NCI-H146 treated with DMSO at 0.1 percent for 48 hours (cell line): ENCODE measurements around the gene THSD4.

Source experiments
- DNase-seq: peaks from one replicate; lab custom pipeline; 2025; ENCODE audit not compliant: unreplicated experiment; lab: John Stamatoyannopoulos, UW

The THSD4 gene

DNA sequence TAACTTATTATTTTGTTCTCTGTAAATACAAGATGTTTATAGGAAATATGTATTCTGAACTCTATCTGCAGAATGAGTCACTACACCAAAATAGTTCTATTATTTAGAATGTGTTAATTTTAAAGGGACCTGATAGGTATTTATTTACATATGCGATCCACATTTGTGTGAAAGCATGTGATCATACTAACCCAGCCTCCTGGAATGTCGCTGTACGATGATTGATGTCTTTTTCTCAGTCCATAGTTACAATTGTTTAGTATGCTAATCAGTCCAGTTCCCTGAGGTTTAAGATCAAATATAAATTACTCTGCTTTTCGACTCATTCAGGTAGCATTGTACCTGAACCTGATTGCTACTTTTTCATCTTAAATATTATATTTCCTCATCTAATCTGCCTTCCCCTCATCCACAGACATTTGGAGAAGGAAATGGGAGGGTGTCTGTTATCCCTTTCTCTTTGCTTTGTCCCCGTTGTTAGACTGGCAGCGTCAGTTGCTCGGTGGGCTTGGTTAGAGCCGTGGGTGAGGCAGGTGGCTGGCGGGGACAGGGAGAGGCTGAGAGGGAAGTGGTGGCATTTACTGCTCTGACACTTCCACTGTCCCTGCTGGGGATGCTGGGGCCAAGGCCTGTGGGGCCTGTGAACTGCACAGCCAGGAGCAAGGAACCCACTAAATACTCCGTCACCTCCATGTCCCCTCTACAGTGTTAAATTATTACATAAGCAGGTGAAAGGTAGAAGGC is 667.3 kb downstream of the THSD4 start:
- DNase-seq: no peak

DNA sequence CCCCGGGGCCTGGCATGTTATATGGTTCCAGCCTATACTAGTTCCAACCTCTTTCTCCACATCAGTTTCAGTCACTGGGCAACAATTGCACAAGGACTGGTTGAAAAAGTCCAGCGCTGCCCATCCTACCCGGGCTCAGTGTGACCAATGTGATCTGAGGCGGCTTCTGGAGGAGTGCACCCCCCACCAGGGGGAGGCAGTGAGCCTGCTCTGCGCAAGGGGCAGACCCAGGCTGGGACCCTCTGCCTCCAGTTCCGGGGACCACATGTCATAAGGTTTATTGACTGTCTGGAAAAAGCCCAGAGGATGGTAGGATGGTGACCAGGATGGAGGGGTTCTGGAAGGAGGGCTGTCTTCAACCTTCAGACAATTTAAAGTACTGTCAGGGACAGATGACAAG is 669.4 kb downstream of the THSD4 start:
- no peak for DNase-seq

DNA sequence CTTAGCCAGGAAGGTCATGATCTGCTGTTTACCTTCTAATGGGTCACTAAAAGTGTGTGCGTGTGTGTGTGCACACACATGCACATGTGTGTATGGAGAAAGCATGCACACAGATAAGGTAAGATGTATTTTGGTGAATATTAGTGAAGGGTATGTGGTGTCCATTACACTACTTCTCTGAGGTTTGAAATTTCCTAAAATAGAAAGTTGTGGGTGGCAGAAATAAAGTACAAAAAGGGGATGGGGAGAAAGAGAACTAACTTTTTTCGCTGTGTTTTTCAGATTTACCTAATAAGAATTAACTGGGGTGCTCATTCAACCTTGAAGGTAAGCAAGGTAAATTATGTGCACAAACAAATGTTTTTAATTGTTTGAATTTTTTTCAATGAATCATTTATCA is 670.7 kb downstream of the THSD4 start:
- no peak for DNase-seq

DNA sequence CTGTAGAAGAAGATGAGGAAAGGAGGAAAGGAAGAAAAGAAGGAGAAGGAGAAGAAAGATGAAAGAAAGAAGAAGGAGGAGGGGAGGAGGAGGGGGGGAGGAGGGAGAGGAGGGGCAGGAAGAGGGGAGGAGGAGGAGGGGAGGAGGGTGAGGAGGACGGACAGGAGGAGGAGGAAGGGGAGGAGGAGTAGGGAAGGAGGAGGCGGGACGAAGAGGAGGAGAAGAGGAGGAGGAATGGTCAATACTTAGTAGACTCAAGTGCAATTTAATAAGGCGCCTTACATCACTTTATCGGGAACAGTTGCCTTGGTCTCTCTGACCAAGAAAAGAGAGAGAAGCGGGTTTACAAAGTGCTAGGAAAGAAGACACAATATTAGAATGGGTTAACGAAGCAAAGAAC is 671.4 kb downstream of the THSD4 start:
- DNase-seq: no peak

DNA sequence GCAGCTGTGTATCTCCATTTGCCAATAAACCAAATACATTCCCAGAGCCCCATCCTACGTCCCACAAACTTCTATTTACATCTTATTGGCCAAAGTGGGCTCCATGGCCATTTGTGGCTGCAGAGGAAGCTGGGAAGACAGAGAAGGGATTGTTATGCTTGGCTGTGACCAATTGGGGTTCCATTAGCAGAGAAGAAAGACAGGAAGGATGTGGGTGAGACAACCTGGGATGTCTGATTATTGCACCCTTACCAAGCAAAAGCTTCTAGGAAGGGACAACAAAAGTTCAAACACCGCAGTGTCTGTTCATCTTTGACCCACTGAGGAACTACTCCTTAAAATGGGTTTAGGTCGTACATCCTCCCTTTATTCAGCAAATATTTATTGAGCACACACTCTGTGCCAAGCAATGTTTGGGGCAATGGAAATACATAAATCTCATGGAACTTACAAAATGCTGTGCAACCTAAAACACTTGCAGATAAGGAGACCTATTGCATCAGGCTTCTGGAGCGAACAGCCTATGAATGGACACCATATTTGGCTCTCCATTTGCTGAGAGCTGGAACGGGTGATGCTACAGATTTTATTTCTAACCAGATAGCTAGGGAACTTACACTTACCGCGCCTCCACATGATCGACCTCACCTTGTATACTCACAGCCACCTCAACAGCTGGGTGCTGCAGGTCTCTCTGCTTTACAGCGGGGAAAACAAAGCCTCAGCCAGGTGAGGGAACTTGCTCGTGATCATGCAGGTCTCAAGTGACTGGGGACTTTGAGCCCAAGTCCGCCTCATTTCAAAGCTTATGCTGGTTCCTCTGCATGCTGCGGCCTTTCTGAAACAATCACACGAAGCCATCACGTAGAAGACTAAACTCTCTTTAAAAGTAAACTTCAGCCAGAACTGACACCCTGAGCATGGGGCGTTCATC is 673.6 kb downstream of the THSD4 start:
- no peak for DNase-seq

DNA sequence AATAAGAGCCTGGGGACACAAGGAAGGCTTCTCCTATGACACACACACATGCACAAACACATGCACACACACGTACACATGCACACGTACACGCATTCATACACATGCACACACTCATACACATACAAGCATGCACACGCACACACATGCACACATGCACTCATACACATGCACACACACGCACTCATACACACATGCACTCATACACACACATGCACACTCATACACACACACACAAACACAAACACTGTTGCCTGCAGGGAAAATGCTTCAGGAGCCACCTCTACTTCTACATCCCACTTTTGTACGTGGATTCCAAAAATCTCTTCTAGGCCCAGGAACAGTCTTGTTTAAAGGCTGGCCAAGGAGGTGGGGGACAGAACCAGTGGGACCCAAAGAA is 674.3 kb downstream of the THSD4 start:
- no peak for DNase-seq

DNA sequence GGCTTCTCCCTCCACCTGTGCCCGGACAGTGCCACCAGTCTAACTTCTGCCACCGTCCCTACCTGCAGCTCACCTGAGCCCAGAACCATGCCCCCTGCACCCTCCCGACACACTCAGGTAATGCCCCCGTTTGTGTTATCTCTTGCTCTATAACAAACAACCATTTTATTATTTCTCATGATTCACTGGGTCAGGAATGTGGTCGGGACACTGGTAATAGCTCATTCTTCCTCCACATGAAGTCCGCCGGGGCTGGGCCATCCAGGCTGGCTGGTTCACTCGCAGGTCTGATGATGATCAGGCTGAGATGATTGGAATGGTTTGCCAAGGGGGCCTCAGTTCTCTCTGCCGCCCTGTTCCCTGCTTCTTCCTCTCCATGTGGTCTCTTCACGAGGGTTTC is 674.8 kb downstream of the THSD4 start:
- DNase-seq: no peak

DNA sequence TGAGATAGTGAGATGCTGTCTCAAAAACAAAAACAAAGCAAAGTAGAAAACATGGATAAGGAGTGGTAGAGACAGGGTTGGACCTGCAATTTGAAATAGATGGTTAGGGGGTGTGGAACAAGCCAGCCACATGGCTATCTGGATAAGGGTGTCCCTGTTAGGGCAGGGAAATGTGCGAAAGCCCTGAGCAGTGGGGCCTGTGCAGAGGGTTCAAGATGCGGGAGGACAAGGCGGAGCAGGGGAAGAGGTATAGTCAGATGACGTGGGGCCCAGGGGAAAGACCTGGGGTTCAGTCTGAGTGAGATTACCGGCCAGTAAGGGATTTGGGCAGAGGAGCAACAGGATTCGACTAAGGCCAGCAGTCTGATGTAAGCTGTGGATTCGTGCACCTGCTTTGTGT is 676.7 kb downstream of the THSD4 start:
- no peak for DNase-seq

DNA sequence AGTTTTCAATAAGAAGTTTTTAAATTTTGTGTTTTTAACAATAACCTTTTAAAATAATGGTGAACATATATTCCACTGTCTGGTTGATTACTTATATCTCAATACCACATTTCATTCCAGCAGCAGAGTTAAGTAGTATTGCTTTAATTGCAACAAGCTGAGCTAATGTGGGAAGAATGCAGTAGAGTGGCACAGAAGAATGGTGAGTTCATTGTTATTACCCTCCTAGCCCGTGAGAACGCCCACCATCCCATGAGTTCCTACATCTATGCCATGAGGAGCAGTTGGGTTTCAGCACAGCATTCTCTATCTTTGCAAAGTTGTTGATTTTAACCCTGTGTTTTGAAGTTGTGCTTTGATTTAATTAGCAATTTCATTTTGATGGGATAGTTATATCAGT is 677.2 kb downstream of the THSD4 start:
- no peak for DNase-seq

DNA sequence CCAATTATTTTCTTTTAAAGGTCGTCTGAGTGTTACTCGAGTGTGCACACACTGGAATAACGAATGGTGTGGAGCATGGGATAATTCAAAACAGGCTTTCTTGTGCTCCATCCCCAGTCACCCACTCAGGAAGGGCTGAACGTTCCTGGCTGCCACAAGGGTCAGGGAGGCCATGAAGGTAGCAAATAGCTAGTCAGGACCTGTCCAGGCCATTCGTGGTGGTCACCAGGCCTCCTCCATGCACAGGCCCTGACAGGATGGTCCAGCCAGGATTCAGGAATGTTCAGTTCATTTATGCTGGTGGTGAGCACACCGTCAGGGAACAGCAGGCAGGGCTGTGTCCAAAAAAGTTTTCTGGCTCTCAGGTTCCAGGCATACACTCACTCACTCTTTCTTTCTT is 683.4 kb downstream of the THSD4 start:
- no peak for DNase-seq

DNA sequence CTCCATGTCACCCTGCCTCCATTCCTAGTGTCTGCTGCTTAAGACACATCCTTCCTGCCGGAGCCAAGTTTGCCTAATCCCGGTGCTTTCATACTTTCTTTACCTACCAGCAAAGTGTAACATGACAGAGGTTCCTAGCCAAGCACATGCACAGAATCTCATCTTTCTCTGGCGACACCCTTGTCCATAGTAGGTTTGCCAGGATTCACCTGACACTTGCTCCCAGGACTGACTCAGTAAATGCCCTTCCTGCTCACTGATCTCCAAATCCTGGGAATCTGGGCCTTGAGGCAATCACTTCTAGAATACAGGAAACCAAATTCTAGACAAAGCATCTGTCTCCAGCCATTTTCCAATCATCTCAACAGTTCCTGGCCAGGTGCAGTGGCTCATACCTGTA is 684.9 kb downstream of the THSD4 start:
- DNase-seq: no peak

DNA sequence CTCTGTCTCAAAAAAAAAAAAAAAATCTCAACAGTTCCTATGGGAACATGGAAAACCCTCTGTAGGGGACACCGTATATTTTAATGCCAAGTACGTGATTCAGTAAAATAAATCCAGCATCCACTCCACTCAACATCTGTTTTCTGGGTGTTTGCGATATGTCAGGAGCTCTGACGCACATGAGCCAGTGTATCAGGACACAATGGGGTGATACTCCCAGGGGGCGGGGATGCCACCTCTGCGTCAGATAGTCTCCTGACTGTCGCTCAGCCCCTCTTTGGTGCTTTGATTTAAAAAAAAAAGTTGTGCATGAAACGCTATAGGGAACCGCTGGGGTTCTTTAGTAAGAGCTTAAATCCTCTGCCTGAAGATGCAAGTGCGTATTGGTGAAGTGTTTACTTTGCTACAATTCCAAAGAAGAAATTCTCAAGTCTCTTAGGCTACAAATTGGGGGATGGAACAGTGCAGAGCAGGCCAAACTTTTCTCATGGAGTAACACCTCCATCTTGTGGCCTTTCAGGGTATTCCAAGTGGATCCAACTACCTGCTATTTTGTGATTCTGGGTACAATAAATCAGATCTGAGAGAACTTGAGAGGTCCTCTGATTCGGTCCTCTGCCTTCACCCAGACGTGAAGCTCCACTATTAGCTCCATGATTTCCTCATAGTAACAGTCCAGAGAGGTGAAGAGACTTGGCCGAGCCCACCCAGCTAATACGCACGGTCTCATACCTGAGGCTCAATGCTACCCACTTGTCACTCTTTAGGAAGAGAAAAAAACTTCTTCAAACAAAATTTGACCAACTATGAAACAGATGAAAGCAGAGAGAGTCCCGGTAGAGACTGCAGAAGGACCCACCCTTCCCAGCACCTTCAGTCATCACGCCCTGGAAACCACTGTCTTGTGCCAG is 685.8 kb downstream of the THSD4 start:
- DNase-seq: no peak

DNA sequence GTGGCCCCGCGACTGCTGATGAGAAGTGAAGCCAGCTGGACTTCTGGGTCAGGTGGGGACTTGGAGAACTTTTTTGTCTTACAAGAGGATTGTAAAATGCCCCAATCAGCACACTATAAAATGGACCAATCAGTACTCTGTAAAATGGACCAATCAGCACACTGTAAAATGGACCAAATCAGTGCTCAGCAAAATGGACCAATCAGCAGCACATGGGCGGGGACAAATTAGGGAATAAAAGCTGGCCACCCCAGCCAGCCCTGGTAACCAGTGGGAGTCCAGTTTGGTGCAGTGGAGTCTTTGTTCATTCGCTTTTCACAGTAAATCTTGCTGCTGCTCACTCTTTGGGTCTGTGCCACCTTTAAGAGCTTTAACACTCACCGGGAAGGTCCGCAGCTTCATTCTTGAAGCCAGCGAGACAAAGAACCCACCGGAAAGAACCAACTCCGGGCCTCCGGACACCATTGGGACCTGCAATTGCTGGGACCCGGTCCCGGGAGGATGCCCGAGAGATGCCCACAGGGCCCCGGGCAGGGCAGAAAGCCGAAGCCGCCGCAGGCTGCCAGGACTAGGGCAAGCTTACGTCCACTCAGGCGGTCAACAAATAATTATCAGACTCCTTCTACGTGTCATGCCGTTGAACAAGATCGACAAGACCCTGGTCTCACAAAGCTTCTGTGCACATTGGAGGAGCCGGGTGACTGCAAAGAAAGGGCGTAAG is 686.8 kb downstream of the THSD4 start:
- DNase-seq: no peak

DNA sequence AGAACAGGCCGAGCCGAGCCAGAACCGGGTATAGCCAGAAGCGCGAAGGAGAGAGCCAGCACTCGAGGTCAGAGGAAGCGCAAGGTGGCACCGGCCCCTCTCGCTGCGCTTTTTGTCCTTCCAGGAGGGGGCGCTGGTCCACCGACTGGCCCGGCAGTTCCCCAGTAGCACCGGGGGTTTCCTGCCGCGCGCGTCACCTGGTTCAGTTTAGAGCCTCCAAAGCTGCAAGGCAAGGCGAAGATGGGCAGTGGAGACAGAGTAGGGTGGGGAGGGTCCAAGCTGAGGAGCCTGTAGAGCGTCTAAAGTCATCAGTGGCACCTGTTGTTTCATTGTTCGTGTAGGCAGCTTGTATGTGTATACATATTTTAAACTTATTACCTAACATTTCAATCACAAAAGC is 687.5 kb downstream of the THSD4 start:
- DNase-seq: no peak

DNA sequence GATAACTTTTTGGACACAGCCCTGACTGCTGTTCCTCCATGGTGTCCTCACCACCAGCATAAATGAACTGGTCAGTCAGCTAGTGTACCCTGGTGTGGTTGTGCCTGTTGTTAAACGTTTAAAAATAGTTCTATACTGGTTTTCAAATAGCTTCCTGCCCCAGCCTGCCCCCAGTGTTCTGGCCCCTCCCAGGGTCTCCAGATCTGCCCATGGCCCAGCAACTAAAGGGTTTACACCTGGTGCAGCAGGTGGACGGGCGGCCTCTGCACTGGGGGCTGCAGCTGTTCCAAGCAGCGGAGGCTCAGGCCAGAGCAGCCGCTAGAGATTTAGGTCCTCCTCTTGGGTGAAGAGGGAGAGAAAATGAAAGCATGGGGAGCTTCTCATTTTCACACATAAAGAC is 689.0 kb downstream of the THSD4 start:
- peak; percentile 11 for DNase-seq

DNA sequence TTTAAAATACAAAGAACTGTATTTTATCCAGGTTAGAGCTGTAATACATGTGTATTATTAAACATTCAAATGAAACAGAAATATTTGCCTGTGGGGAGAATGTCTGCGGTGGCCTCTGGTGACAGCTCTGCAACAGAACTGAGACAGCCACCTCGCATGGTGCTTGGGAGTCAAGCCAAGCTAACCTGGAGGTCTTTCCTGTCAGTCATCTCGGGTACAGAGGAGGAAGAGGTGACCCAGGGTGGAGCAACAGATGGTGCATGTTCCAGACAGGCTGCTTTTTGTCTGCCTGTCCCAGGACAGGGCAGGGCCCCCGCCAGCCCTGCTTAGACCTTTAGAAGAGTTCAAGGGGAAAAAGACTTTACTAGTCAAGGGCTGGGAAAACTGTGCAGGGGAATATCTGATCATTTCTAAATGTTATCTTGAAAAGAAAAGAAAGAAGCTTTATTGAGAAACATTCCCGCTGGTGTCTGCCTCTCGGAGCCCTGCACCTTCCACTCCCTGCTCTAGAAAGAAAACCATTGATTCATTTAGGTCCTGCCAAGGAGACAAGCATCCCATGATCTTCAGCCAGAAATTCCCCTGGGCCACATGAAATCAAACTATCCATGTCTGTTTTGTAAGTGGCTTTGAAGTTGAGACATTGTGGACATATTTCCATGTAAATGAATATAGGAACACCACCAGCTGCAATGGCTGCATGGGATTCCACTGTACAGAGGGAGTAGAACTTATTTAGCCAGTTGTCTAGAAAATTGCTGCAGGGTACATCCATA is 689.6 kb downstream of the THSD4 start:
- no peak for DNase-seq

DNA sequence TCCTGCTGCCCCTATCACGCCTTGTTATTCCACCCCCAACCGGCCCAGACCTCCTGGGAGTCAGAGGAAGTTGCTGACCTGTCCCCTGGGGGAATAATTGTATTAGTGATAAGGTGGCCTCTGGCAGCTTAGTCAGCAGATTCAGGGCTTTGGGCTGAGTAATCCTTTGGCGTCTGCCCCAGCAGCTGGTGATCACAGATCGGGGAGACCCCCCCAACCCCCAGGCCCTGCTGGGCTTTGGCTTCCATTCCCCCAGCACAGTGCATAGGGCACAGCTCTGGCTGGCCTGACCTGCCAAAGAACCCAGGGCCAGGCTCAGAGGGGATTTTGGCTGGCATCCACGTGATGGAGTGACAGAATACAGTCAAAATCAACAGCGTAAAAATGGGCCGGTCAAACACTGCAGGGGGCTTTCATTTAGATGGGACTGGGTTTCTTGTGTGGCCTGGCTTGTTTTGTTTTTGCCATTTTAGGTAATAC is 691.2 kb downstream of the THSD4 start:
- DNase-seq: no peak

DNA sequence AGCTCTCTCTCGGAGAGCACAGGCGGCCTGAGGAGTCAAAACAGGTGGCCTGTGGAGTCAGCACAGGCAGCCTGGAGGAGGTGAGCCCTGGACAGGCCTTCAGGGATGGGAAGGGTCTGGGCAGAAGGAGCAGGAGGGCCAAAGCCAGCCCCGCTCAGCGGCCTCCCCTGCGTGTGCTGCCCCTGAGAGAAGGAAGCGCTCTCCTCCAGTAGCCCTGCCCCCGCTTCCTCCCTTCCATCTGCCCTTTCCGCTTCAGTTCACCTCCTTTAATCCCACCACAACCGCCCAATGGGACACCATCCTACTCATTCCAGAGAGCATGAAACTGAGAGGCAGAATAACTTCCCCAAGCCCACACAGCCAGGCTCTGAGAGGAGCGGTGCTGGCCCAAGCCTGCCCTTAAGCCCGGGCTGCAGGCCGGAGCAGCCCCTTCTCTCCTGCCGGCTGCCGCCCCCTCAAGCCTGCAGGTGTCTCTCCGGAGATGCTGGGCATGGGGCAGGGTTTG is 691.9 kb downstream of the THSD4 start:
- no peak for DNase-seq

DNA sequence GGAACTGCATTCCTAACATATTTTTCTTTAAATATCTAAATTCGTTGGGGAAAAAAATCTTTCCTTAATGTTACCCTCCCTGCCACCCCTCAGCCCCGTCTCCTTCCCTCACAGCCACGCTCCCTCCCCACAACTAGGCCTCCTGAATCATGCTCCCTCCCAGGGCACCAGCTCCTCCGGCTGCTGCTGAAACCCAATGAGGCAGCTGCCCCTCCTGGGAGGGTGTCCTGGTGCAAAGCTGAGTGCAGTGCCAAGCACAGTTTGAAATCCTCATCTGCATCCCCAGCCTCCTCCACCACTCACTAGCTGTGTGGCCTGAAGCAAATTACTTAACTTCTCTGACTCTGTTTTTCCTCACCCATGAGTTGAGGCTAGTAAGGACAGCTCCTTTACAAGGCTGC is 692.4 kb downstream of the THSD4 start:
- no peak for DNase-seq
